ENCODE results near the gene TFDP2.
"Not testable (repeated sequence)": the region's sequence is repeated elsewhere in the genome, so short reads cannot be mapped to it uniquely, and the experiment has no call there.

TFDP2 gene

DNA sequence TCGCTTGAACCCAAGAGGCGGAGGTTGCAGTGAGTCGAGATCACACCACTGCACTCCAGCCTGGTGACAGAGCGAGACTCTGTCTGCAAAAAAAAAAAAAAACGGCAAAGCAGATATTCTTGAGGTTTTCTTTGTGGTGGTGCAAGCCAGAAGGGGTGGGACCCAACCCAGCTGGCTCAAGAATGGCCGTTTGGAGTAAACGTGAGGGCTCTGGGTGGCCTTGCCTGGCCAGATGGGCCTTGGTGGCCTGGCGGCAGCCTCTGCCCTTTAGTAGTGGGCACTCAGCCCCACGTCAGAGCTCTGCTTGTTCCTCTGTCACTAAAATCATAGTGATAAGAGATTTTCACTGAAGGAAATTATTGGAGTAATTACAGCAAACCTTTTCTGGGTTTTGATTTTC is 222.4 kb downstream of the TFDP2 start:
- DNase-seq (ENCODE audit: low read depth), result no peak

DNA sequence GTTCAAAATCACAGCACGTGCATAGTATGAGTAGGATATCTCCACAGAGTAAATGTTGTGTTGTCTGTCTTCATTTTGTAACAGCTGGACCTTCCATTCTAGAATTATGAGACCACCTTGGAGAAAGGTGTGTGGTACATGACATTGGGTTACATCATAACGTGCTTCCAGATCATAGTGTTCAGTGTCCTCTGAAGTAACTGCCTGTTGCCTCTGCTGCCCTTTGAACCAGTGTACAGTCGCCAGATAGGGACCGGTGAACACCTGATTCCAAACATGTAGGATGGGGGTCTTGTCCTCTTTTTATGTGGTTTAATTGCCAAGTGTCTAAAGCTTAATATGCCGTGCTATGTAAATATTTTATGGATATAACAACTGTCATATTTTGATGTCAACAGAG is 223.7 kb downstream of the TFDP2 start:
- DNase-seq (ENCODE audit: low read depth), result not testable (repeated sequence)

DNA sequence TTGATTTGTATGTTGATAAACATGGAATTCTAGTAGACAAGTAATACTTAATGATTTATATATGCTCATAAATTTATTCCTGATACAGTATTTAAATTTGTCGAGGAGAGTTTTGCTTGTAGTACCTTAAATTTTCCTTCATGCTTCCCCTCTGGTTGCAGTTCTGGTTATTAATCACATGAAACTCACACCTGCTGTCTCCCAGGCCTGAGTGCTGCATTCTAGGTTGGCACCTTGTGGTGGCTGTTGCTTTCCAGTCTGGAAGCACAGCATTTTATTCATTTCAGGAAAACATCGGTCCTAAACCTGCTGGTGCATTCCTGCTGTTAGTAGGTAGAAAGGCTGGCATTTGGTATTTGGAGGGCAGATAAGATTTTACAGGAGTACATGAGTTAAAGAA is 228.0 kb downstream of the TFDP2 start:
- no peak for DNase-seq (ENCODE audit: low read depth)

DNA sequence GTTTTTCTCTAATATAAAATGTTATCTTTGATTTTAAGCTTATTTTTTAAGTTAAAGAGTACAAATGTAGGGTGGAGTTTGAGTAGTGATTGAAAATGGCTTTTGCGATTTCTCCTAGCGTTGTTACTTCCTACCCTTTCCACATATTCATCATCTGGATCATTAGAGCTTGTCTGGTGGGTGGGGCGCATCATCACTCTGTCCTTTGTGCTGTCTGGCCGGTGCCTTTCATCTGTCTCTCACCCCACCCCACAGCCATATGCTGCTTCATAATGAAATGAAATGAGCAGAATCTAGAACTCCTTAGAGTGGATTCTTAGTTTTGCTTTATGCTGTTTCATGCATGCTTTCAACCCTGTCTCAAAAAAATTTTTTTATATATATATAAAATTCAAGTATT is 228.6 kb downstream of the TFDP2 start:
- DNase-seq (ENCODE audit: low read depth), result no peak

DNA sequence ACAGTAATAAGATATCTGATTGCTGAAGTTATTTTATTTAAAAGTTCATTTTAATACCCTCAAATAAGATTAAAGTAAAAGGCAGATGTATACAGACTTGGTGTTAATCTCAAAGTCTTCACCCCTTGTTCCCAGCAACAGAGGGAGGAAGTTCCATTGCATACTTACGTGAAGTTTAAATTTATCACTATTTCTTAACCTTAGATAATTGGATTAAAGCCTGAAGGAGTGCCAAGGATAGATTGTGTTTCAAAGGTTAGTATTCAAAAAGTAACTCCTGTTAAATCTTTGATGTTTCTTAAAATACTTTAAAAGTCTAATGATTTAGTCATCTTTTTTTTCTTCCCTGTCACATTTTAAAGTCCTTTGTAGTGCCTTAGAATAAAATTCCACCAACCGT is 233.6 kb downstream of the TFDP2 start:
- no peak for DNase-seq (ENCODE audit: low read depth)

DNA sequence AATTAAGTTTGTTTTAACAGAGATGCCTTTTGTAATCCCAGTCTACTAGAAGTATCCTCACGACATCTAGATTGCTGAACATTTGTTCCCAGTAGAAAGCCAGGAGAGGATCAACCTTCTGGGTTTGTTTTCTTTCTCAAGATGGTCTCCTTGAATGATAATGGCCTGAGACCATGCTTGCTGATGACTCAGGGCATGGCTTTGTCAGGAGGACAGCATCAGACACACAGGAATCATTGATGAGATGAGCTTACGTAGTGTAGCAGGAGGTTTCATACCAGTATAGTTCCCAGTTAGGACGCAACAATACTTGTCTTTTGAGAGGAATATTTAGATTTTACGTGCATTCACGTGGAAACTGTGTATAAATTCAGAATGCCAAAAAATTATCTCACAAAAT is 234.3 kb downstream of the TFDP2 start:
- DNase-seq (ENCODE audit: low read depth), result no peak

DNA sequence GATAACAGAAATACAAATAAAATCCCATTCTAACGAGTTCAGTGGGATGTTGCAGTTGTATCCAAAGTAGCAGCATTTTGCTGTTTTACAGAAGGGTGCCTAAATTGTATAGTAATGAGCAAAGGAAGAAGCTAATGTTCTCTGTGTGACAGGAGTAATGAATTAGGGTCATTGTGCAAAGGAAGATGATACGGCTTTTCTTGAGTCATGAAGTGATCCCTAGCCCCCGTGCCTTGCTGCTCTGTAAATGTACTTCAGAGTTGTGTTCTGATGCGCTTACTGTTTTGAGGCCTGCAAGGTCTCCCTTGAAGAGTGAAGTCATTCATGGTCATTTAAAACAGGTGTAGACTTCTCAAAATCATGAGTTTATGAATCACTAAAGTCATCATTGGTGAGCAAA is 235.0 kb downstream of the TFDP2 start:
- no peak for DNase-seq (ENCODE audit: low read depth)

DNA sequence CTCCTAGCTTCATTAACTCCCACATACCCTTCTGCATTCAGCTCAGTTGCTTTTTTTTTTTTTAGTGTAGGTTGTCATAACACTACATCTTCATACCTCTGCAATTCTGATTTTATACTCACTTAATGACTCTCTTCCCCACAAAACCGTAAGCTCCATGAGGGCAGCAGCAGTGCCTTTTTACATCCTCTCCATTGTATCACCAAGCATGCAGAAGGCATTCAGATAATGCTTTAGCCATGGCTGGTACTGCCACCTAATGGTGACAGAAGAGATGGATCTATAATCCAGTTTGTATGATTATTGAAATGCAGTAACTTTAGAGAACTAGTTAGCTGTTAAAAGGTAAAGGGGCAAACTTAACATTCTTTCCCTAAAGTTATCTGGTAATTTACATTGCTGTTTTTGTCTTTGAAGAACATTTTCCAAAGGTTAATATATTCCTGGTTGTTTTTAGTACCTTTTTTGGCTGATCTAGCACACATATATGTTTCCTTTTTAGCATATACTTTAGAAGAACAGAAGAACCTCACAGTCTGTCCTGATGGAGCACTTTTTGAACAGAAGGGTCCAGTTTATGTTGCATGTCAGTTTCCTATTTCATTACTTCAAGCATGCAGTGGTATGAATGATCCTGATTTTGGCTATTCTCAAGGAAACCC is 236.1 kb downstream of the TFDP2 start:
- peak; percentile 53 for DNase-seq (ENCODE audit: low read depth)

DNA sequence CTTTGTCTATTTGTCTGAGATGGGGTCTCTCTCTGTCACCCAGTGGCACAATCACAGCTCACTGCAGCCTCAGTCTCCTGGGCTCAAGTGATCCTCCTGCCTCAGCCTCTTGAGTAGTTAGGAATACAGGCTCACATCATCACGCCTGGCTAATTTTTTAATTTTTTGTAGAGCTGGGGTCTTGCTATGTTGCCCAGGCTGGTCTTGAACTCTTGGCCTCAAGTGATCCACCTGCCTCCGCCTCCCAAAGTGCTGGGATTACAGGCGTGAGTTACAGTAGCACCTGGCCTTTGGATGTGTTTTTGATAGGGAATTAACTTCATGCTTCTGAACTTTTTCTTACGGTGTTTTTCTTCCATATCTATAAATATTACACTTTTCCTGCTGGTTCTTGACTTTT is 239.4 kb downstream of the TFDP2 start:
- not testable (repeated sequence) for DNase-seq (ENCODE audit: low read depth)

DNA sequence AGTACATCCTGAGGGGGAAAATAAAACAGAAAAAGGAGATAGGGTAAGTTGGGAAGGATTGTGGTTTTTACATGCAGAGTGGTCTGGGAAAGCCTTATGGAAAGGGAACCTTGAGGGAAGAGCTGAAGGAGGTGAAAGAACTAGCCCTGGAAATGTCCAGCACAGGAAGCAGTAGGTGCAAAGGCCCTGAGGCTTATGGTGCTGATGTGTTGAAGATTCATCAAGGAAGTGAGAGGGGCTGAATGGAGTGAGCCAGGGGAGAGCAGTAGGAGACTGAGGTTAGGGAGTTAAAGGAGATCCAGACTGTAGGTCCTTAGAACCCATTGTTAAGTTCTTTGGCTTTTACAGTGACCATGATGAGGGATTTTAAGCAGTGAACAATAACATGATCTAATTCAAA is 239.9 kb downstream of the TFDP2 start:
- no peak for DNase-seq (ENCODE audit: low read depth)

DNA sequence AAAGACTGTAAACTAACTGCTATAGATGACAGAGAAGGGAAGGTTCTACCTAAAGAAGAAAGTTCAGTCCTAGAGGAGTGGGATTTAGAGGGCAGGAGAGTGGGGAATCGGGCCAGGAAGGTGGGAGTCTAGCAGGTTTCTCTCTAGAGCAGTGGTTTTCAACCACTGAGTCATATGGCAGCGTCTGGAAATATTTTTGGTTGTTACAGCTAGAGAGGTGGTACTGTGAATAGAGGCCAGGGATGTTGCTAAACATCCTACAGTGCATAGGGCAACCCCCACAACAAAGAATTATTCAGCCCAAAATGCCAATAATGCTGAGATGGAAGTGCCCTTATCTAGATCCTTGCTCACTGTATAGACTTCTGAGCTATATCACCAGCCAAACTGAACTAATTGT is 244.2 kb downstream of the TFDP2 start:
- DNase-seq (ENCODE audit: low read depth), result no peak

DNA sequence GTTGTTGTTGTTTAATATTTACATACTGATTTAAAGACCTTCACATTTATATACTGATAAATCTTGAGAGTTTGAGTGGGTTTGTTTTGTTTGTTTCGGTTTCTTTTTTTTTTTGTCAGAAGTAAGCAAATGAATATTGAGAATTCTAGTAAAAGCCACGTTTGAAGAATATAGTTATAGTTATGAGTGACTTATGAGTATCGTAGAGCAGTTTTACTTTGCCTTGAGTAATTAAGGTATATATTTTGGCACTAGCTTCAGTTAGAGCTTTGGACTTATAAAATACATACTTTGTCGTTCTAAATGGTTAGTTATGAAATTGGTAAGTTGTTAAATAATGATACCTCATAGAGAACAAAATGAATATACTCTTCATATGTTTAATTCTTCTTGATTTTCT is 245.1 kb downstream of the TFDP2 start:
- DNase-seq (ENCODE audit: low read depth), result no peak

DNA sequence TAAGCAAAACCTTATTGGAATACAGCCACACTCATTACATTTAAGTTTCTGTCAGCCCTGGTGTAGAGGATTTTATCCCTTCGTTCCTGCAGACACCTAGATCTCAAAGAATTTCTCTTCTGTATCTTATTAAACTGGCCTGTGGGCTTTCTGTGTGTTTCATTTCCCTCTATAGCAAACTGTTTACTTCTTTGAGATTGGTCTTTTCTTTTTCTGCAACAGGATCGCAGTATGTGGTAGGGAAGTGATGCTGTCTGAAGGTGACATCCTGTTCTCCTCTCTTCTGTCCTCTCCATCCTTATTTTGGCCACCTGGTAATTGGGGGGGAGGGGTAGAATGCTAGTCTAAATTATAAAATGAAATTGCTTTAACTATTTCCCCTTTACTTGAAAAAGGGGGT is 247.4 kb downstream of the TFDP2 start:
- DNase-seq (ENCODE audit: low read depth), result no peak

DNA sequence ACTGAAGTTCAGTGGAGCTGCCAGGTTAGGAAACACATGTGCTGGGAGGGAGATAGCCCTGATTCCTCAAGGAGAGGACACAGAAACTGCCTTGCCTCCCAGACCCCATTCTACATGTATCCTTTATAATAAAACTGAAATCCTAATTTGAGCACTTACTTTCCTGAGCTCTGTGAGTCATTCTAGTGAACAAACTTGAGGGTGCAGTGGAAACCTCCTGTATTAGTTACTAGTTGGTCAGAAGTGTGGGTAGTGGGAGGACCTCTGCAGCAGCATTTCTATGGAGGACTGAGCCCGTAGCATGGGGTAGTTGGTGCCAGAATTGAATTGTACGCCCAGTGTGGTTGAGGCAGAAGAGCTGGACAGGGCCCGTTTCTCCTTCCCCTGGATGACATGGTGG is 249.0 kb downstream of the TFDP2 start:
- no peak for DNase-seq (ENCODE audit: low read depth)

DNA sequence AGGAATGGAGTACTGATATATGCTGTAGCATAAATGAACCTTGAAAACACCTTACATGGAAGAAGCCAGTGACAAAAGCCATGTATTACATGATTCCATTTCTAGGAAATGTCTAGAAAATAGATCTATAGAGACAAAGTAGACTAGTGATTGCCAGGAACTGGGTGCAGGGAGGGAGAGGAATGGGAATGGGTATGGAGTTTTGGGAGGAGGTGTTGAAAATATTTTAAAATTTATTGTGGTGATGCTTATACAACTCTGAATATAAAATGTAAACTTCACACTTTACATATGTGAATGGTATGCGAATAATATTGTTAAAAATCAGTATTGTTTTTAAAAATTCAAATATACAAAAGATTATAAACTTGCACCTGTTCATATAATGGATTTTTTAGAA is 250.4 kb downstream of the TFDP2 start:
- DNase-seq (ENCODE audit: low read depth), result no peak

DNA sequence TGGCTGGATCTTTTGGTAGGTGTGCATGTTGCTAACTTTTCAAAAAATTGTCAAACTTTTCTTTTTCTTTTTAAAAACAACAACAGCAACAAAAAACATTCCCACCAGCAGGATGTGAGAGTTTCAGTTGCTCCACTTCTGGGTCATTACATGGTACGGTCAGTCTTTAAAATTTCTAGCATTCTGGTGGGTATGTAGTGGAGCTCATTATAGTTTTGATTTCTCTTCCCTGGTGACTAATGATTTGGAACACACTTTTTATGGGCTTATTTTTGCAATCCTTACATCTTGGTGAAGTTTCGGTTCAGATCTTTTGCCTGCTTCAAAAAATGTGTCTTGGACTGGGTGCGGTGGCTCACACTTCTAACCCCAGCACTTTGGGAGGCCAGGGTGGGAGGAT is 253.6 kb downstream of the TFDP2 start:
- no peak for DNase-seq (ENCODE audit: low read depth)

DNA sequence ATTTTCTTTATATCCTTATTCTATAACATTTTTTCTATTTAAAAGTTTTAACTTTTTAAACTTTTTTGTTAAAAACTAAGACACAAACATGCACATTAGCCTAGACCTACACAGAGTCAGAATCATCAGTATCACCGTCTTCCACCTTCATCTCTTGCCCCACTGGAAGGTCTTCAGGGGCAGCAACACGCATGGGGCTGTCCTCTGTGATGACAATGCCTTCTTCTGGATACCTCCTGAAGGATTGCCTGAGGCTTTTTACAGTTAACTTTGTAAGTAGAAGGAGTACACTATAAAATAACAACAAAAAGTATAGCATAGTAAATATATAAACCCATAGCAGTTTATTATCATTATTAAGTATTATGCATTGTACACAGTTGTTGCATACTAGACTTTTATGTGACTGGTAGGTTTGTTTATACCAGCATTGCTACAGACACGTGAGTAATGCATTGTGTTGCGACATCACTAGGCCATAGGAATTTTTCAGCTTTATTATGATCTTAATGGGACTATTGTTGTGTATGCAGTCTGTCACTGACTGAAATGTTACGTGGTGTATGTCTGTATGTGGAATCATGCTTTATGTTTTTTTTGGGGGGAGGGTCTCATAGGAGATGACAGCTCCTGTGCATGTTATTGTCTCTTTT is 254.7 kb downstream of the TFDP2 start:
- DNase-seq (ENCODE audit: low read depth), result peak; percentile 64
